Measurements from ENCODE around the gene ZBTB34.
"Not testable (repeated sequence)": the region's sequence is repeated elsewhere in the genome, so short reads cannot be mapped to it uniquely, and the experiment has no call there.

The ZBTB34 gene

GRCh38 chr9:126860077-126860756 is at the start of gene ZBTB34:
TSS of gene ZBTB34 (plus strand) at chr9:126860639. CDS start at chr9:126879400, 18,761 bp downstream.
- DNase-seq, result no peak

GRCh38 chr9:126813072-126813471 is 47.4 kb upstream of the ZBTB34 start:
- DNase-seq, result no peak

- no peak for DNase-seq
Measured at GRCh38 chr9:126814091-126814490, 46.3 kb upstream of the ZBTB34 start.

GRCh38 chr9:126817615-126818014 is 42.8 kb upstream of the ZBTB34 start:
- DNase-seq, result not testable (repeated sequence)

GRCh38 chr9:126818482-126818881 is 42.0 kb upstream of the ZBTB34 start:
- no peak for DNase-seq

GRCh38 chr9:126819482-126819881 is 41.0 kb upstream of the ZBTB34 start:
- DNase-seq, result no peak

- DNase-seq, result no peak
Measured at GRCh38 chr9:126822278-126822677, 38.2 kb upstream of the ZBTB34 start.

GRCh38 chr9:126822873-126823272 is 37.6 kb upstream of the ZBTB34 start:
- DNase-seq, result no peak

- not testable (repeated sequence) for DNase-seq
Measured at GRCh38 chr9:126824052-126824451, 36.4 kb upstream of the ZBTB34 start.

- no peak for DNase-seq
Measured at GRCh38 chr9:126827227-126827626, 33.2 kb upstream of the ZBTB34 start.

- DNase-seq, result no peak
Measured at GRCh38 chr9:126829035-126829434, 31.4 kb upstream of the ZBTB34 start.

- no peak for DNase-seq
Measured at GRCh38 chr9:126830827-126831226, 29.6 kb upstream of the ZBTB34 start.

- no peak for DNase-seq
Measured at GRCh38 chr9:126832440-126832839, 28.0 kb upstream of the ZBTB34 start.

- no peak for DNase-seq
Measured at GRCh38 chr9:126833020-126833419, 27.4 kb upstream of the ZBTB34 start.

- no peak for DNase-seq
Measured at GRCh38 chr9:126833710-126834345, 26.6 kb upstream of the ZBTB34 start.

GRCh38 chr9:126834672-126835071 is 25.8 kb upstream of the ZBTB34 start:
- no peak for DNase-seq

GRCh38 chr9:126836216-126836615 is 24.2 kb upstream of the ZBTB34 start:
- no peak for DNase-seq

- no peak for DNase-seq
Measured at GRCh38 chr9:126838055-126838811, 22.2 kb upstream of the ZBTB34 start.

GRCh38 chr9:126838895-126839294 is 21.5 kb upstream of the ZBTB34 start:
- DNase-seq, result no peak

GRCh38 chr9:126839301-126839700 is 21.1 kb upstream of the ZBTB34 start:
- no peak for DNase-seq

- no peak for DNase-seq
Measured at GRCh38 chr9:126842220-126842842, 18.1 kb upstream of the ZBTB34 start.

- DNase-seq, result no peak
Measured at GRCh38 chr9:126842977-126843799, 17.3 kb upstream of the ZBTB34 start.

GRCh38 chr9:126844085-126844484 is 16.4 kb upstream of the ZBTB34 start:
- DNase-seq, result no peak

Measured in SHP77 treated with DMSO at 0.1 percent for 48 hours (cell line).